Thyroid gland (tissue), 4 donors: ENCODE results near the gene FAM193B.

Source experiments
- POLR2A ChIP-seq, 2 donors: fragments of 450-650 bp; IDR thresholded peaks; one replicate each; pipeline ENCODE4 v1.6.1; 2017; ENCODE audit warnings: antibody characterized with exemption in 2 of 2, mild to moderate bottlenecking in 2 of 2, moderate library complexity in 1 of 2
- TF ChIP-seq, protein P1 (sequence below), 6 experiments: fragments of 200-600 bp in 3 of 6; fragments of 450-650 bp in 3 of 6; sonication (generic) in 3 of 6; IDR thresholded peaks; one replicate each; pipeline ENCODE4 v1.5.1; 2016 to 2019; ENCODE audit warnings: antibody characterized with exemption in 6 of 6, mild to moderate bottlenecking in 2 of 6, inconsistent platforms in 1 of 6, moderate library complexity in 1 of 6

DNA sequence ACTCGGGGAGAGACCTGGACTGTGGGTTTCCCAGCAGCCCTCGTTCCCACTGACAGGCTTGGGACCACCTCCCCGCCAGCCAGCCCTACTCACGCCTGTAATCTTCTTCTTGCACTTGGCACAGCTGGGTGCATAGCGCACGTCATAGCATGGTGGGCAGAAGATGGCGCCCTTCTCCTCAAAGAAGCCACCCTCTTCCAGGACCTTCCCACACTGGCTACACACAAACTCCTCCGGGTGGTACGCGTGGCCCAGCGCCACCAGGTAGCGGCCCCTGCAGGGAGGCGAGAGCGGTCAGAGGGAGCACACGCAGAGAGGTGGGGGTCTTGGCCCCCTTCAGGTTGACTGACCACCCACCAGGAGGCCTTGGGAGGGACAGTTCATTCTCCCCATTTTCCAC, 66.4 kb downstream of the FAM193B start:
- TF ChIP-seq, protein P1, sequence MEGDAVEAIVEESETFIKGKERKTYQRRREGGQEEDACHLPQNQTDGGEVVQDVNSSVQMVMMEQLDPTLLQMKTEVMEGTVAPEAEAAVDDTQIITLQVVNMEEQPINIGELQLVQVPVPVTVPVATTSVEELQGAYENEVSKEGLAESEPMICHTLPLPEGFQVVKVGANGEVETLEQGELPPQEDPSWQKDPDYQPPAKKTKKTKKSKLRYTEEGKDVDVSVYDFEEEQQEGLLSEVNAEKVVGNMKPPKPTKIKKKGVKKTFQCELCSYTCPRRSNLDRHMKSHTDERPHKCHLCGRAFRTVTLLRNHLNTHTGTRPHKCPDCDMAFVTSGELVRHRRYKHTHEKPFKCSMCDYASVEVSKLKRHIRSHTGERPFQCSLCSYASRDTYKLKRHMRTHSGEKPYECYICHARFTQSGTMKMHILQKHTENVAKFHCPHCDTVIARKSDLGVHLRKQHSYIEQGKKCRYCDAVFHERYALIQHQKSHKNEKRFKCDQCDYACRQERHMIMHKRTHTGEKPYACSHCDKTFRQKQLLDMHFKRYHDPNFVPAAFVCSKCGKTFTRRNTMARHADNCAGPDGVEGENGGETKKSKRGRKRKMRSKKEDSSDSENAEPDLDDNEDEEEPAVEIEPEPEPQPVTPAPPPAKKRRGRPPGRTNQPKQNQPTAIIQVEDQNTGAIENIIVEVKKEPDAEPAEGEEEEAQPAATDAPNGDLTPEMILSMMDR (IDR thresholded peaks at IDR 0.05), result no peak
- no peak for TF ChIP-seq POLR2A (IDR thresholded peaks at IDR 0.05)
